Measurements from ENCODE around the gene CUX1. TPM values are rescaled to one million over a fixed set of nuclear protein-coding genes. Genes with fewer than 3 reads are reported as not detected.

The CUX1 gene
- total RNA-seq, 1 donor from 2014 or later: 50.6 TPM

DNA sequence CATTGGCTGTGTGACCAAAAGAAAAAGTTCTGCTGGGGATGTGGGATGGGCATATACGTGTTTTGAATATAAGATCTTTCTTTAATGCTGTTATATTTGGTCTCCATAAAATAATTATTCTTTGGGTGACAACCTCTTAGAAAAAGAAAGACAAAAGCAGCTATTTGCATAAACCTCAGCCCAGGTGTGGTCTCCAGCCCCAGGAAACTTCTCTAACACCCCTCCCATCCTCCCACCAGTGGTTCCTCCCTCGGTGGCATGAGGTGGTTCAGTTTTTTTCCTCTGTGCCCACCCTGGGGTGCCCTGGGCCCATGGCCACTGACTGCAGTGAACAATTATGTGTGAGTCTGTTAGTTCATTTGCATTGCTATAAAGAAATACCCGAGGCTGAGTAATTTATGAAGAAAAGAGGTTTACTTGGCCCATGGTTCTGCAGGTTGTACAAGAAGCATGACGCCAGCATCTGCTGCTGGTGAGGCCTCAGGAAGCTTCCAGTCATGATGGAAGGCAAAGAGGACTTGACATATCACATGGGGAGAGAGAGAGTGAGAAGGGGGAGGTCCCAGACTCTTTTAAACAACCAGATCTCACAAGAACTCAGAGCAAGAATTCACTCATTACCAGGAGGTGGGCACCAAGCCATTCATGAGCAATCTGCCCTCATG lies 165.9 kb downstream of the CUX1 start:
- H3K4me3 Mint-ChIP-seq (ENCODE audit: unreplicated experiment): no peak overlapping the region
- peaks cover 3% of the 10 kb centered on the region for H3K9me3 Mint-ChIP-seq (ENCODE audit: unreplicated experiment)
- H3K36me3 ChIP-seq (ENCODE audit: insufficient read depth, low read length): no peaks in the 10 kb centered on the region
- peaks cover 3% of the 10 kb centered on the region for H3K4me1 ChIP-seq (ENCODE audit: insufficient read depth, low read length)
- peaks cover 68% of the 10 kb centered on the region for H4K20me1 ChIP-seq (ENCODE audit: insufficient read depth, low read length)
- H3K4me1 Mint-ChIP-seq (ENCODE audit: low read depth, unreplicated experiment): peaks cover 33% of the 10 kb centered on the region
- H2AFZ ChIP-seq (ENCODE audit: low read depth, low read length): no peak overlapping the region
- no peak overlapping the region for H3K27ac ChIP-seq (ENCODE audit: low read depth, low read length)
- H3K9me3 ChIP-seq (ENCODE audit: insufficient read depth, low read depth, low read length): no peaks in the 10 kb centered on the region
- H3K4me3 ChIP-seq (ENCODE audit: insufficient read depth, low read depth, low read length): no peak overlapping the region
- H3K79me2 ChIP-seq (ENCODE audit: insufficient read depth, low read length): peaks cover 12% of the 10 kb centered on the region
- DNase-seq (ENCODE audit: low read depth) (no peak), FAIRE-seq (no peak)
- H3K36me3 Mint-ChIP-seq (ENCODE audit: low read depth, unreplicated experiment): peaks cover 10% of the 10 kb centered on the region
- no peaks in the 10 kb centered on the region for H3K27me3 Mint-ChIP-seq (ENCODE audit: low read depth, unreplicated experiment)
- no peaks in the 10 kb centered on the region for H3K27me3 ChIP-seq (ENCODE audit: insufficient read depth, low read length)
- H3K27ac Mint-ChIP-seq (ENCODE audit: unreplicated experiment): no peak overlapping the region
- H3K4me2 ChIP-seq (ENCODE audit: low read length): no peak overlapping the region
- H3K9ac ChIP-seq (ENCODE audit: low read length): no peak overlapping the region
- TF ChIP-seq, protein P1, sequence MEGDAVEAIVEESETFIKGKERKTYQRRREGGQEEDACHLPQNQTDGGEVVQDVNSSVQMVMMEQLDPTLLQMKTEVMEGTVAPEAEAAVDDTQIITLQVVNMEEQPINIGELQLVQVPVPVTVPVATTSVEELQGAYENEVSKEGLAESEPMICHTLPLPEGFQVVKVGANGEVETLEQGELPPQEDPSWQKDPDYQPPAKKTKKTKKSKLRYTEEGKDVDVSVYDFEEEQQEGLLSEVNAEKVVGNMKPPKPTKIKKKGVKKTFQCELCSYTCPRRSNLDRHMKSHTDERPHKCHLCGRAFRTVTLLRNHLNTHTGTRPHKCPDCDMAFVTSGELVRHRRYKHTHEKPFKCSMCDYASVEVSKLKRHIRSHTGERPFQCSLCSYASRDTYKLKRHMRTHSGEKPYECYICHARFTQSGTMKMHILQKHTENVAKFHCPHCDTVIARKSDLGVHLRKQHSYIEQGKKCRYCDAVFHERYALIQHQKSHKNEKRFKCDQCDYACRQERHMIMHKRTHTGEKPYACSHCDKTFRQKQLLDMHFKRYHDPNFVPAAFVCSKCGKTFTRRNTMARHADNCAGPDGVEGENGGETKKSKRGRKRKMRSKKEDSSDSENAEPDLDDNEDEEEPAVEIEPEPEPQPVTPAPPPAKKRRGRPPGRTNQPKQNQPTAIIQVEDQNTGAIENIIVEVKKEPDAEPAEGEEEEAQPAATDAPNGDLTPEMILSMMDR (IDR thresholded peaks at IDR 0.05; ENCODE audit: insufficient read depth, low read depth, low read length): no peak
- no peak for TF ChIP-seq EZH2 (IDR thresholded peaks at IDR 0.05; ENCODE audit: insufficient read depth, low read length)

DNA sequence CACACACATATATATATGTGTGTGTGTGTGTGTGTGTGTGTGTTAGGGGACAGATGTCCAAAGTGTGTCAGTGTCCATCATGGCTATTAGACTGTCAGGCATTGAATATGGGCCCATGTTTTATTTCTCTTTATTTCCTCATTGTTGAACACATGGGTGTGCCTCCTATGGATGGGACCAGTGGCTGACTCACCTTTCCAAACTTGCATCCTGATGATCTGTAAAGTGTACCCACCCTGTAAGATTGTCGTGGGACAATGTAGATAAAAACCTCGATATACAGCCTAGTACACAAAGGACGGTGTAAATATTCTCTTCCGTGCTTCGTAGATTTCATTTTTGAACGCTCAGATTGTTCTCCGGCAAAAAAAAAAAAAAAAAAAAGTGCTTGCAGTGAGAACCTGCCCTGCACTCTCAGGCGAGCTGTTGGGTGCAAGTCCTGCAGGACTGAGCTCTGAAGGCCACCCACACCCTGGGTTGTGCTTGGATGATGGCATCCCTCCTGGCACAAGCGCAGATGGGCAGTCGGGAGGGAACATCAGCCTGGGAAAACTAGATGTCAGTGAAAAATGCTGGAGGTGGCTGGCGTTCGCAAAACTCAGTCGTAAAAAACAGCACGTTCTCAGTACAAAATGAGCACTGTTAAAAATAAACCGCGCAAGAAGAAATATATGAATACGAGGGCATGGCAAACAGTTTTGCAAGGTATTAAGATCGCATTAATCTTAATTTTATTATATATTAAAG lies 166.9 kb downstream of the CUX1 start:
- Histone ChIP-seq H3K4me1 (ENCODE audit: insufficient read depth, low read length) (peaks cover 3% of the 10 kb centered on the region), H3K9me3 (ENCODE audit: insufficient read depth, low read depth, low read length) (no peaks in the 10 kb centered on the region), H3K36me3 (ENCODE audit: insufficient read depth, low read length) (peaks cover 1% of the 10 kb centered on the region), H3K79me2 (ENCODE audit: insufficient read depth, low read length) (peaks cover 12% of the 10 kb centered on the region), H3K27ac (ENCODE audit: low read depth, low read length) (no peak overlapping the region), H3K4me3 (ENCODE audit: insufficient read depth, low read depth, low read length) (no peak overlapping the region), H2AFZ (ENCODE audit: low read depth, low read length) (no peak overlapping the region), H3K27me3 (ENCODE audit: insufficient read depth, low read length) (no peaks in the 10 kb centered on the region), H4K20me1 (ENCODE audit: insufficient read depth, low read length) (peaks cover 63% of the 10 kb centered on the region), H3K4me2 (ENCODE audit: low read length) (no peak overlapping the region), H3K9ac (ENCODE audit: low read length) (no peak overlapping the region)
- DNase-seq (ENCODE audit: low read depth): no peak
- no peak for FAIRE-seq
- no peak overlapping the region for H3K27ac Mint-ChIP-seq (ENCODE audit: unreplicated experiment)
- H3K4me3 Mint-ChIP-seq (ENCODE audit: unreplicated experiment): no peak overlapping the region
- TF ChIP-seq, protein P1 (IDR thresholded peaks at IDR 0.05; ENCODE audit: insufficient read depth, low read depth, low read length): no peak
- TF ChIP-seq EZH2 (IDR thresholded peaks at IDR 0.05; ENCODE audit: insufficient read depth, low read length): no peak
- H3K4me1 Mint-ChIP-seq (ENCODE audit: low read depth, unreplicated experiment): peaks cover 34% of the 10 kb centered on the region
- H3K27me3 Mint-ChIP-seq (ENCODE audit: low read depth, unreplicated experiment): no peaks in the 10 kb centered on the region
- H3K36me3 Mint-ChIP-seq (ENCODE audit: low read depth, unreplicated experiment): peaks cover 11% of the 10 kb centered on the region
- H3K9me3 Mint-ChIP-seq (ENCODE audit: unreplicated experiment): peaks cover 3% of the 10 kb centered on the region

All from astrocyte (in vitro differentiated cells and primary cell).